Body of pancreas (tissue), 4 donors: ENCODE results near the gene FAM236A.
"Not testable (repeated sequence)": the region's sequence is repeated elsewhere in the genome, so short reads cannot be mapped to it uniquely, and the experiment has no call there.

Experiments used
- POLR2A ChIP-seq, 3 donors: fragments of 450-650 bp; IDR thresholded peaks; one replicate each; pipeline ENCODE4 v1.6.1; 2016; ENCODE audit warnings: antibody characterized with exemption in 3 of 3, mild to moderate bottlenecking in 2 of 3
- TF ChIP-seq, protein P1 (sequence below), 7 experiments: fragments of 450-650 bp in 4 of 7; fragments of 200-600 bp in 3 of 7; sonication (generic) in 3 of 7; IDR thresholded peaks; one replicate each; pipeline ENCODE4 v1.5.1; 2016 to 2019; ENCODE audit warnings: antibody characterized with exemption in 7 of 7

DNA sequence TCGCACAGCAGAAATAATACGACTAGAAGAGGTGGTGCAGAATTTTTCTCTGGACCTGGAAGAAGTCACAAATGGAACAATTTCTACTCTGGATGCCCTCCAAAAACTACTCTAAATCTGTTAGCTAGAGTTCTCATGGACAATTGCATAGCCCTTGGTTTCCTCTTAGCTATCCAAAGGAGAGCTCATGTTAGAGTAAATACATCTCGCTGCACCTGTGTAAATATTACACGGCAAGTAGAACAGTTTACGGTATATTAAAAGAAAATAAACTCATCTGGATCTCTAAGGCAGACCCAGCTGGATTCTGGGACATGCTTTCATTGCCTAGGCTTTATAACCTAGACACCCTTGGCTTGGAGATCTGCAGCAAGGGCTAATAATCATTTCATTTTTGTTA, 33.9 kb downstream of the FAM236A start:
- not testable (repeated sequence) for TF ChIP-seq POLR2A (IDR thresholded peaks at IDR 0.05)
- TF ChIP-seq, protein P1, sequence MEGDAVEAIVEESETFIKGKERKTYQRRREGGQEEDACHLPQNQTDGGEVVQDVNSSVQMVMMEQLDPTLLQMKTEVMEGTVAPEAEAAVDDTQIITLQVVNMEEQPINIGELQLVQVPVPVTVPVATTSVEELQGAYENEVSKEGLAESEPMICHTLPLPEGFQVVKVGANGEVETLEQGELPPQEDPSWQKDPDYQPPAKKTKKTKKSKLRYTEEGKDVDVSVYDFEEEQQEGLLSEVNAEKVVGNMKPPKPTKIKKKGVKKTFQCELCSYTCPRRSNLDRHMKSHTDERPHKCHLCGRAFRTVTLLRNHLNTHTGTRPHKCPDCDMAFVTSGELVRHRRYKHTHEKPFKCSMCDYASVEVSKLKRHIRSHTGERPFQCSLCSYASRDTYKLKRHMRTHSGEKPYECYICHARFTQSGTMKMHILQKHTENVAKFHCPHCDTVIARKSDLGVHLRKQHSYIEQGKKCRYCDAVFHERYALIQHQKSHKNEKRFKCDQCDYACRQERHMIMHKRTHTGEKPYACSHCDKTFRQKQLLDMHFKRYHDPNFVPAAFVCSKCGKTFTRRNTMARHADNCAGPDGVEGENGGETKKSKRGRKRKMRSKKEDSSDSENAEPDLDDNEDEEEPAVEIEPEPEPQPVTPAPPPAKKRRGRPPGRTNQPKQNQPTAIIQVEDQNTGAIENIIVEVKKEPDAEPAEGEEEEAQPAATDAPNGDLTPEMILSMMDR (IDR thresholded peaks at IDR 0.05): not testable (repeated sequence)
